DMS53 (cell line): ENCODE measurements around the gene RMI1.
"Not testable (repeated sequence)": the region's sequence is repeated elsewhere in the genome, so short reads cannot be mapped to it uniquely, and the experiment has no call there.

Experiments
- DNase-seq: peaks from one replicate; lab custom pipeline; 2025; lab: John Stamatoyannopoulos, UW

The RMI1 gene

GRCh38 chr9:83980395-83981125, at the start of gene RMI1:
TSS of gene RMI1 (plus strand) at chr9:83980805. CDS start at chr9:84000987, 20,182 bp downstream.
- DNase-seq = peak; percentile 98

- no peak for DNase-seq
Measured at GRCh38 chr9:83930881-83931280, 49.7 kb upstream of the RMI1 start.

GRCh38 chr9:83932011-83932410, 48.6 kb upstream of the RMI1 start:
- DNase-seq = no peak

- no peak for DNase-seq
Measured at GRCh38 chr9:83932851-83933250, 47.8 kb upstream of the RMI1 start.

GRCh38 chr9:83933790-83934189, 46.8 kb upstream of the RMI1 start:
- no peak for DNase-seq

GRCh38 chr9:83934569-83935275, 45.9 kb upstream of the RMI1 start:
- no peak for DNase-seq

GRCh38 chr9:83935276-83935935, 45.2 kb upstream of the RMI1 start:
- DNase-seq = no peak

- DNase-seq = no peak
Measured at GRCh38 chr9:83936523-83936922, 44.1 kb upstream of the RMI1 start.

- peak; percentile 79 for DNase-seq
Measured at GRCh38 chr9:83937861-83938455, 42.6 kb upstream of the RMI1 start.

- no peak for DNase-seq
Measured at GRCh38 chr9:83940590-83941303, 39.9 kb upstream of the RMI1 start.

GRCh38 chr9:83948096-83948495, 32.5 kb upstream of the RMI1 start:
- DNase-seq = not testable (repeated sequence)

- DNase-seq = peak; percentile 66
Measured at GRCh38 chr9:83956086-83956435, 24.5 kb upstream of the RMI1 start.

GRCh38 chr9:83956436-83957247, 24.0 kb upstream of the RMI1 start:
- peak; percentile 82 for DNase-seq

GRCh38 chr9:83957248-83957513, 23.4 kb upstream of the RMI1 start:
- peak; percentile 50 for DNase-seq

GRCh38 chr9:83959061-83959460, 21.5 kb upstream of the RMI1 start:
- DNase-seq = peak; percentile 77

GRCh38 chr9:83960991-83961390, 19.6 kb upstream of the RMI1 start:
- no peak for DNase-seq

GRCh38 chr9:83962165-83962564, 18.4 kb upstream of the RMI1 start:
- DNase-seq = no peak

GRCh38 chr9:83964973-83965349, 15.6 kb upstream of the RMI1 start:
- DNase-seq = peak; percentile 55

GRCh38 chr9:83965350-83966208, 15.0 kb upstream of the RMI1 start:
- DNase-seq = peak; percentile 56

GRCh38 chr9:83966209-83966582, 14.4 kb upstream of the RMI1 start:
- peak; percentile 49 for DNase-seq

GRCh38 chr9:83967073-83967472, 13.5 kb upstream of the RMI1 start:
- DNase-seq = peak; percentile 11
